Uterus (tissue), 2 donors: ENCODE results near the gene PPIG.

ENCODE experiments used
- POLR2A ChIP-seq, 2 donors: fragments of 450-650 bp; IDR thresholded peaks; one replicate each; pipeline ENCODE4 v1.6.1; 2016; ENCODE audit warnings: antibody characterized with exemption in 2 of 2, mild to moderate bottlenecking in 1 of 2, moderate library complexity in 1 of 2
- TF ChIP-seq, protein P1 (sequence below), 4 experiments: fragments of 200-600 bp in 2 of 4; fragments of 450-650 bp in 2 of 4; sonication (generic) in 2 of 4; IDR thresholded peaks; one replicate each; pipeline ENCODE4 v1.5.1; 2016 to 2019; ENCODE audit warnings: antibody characterized with exemption in 4 of 4, mild to moderate bottlenecking in 2 of 4, moderate library complexity in 1 of 4

DNA sequence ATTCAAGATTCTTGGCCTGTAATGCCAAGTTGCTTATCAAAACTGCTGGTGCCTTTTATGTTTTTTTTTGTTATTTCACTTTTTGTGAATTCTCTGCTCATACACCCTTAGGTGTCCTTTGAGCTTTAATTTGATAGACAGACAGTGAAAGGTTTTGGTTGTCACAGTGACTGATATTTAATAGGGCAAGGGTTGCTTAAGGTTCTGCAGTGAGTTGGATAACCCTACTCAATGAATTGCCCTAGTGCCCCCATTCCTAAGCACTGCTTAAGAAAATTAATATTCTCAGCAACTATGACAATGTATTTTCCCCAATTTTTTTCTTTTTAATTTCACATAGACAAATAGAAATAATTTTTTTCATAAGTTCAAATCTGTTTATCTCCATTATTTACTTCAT is 15.4 kb downstream of the PPIG start:
- TF ChIP-seq, protein P1, sequence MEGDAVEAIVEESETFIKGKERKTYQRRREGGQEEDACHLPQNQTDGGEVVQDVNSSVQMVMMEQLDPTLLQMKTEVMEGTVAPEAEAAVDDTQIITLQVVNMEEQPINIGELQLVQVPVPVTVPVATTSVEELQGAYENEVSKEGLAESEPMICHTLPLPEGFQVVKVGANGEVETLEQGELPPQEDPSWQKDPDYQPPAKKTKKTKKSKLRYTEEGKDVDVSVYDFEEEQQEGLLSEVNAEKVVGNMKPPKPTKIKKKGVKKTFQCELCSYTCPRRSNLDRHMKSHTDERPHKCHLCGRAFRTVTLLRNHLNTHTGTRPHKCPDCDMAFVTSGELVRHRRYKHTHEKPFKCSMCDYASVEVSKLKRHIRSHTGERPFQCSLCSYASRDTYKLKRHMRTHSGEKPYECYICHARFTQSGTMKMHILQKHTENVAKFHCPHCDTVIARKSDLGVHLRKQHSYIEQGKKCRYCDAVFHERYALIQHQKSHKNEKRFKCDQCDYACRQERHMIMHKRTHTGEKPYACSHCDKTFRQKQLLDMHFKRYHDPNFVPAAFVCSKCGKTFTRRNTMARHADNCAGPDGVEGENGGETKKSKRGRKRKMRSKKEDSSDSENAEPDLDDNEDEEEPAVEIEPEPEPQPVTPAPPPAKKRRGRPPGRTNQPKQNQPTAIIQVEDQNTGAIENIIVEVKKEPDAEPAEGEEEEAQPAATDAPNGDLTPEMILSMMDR (IDR thresholded peaks at IDR 0.05): no peak
- no peak for TF ChIP-seq POLR2A (IDR thresholded peaks at IDR 0.05)
